T-helper 22 cell (primary cell): ENCODE data around the gene PBX4.

Experiments
- DNase-seq: peaks from one replicate; pipeline ENCODE4 v3.0.0-alpha.2; 2020; ENCODE audit warnings: low read depth

The PBX4 gene

GRCh38 chr19:19588546-19588945 is 29.9 kb downstream of the PBX4 start:
- no peak for DNase-seq

GRCh38 chr19:19587771-19588170 is 30.7 kb downstream of the PBX4 start:
- DNase-seq, result no peak

- DNase-seq, result no peak
Observed at GRCh38 chr19:19584356-19584755, 34.1 kb downstream of the PBX4 start.

DNA sequence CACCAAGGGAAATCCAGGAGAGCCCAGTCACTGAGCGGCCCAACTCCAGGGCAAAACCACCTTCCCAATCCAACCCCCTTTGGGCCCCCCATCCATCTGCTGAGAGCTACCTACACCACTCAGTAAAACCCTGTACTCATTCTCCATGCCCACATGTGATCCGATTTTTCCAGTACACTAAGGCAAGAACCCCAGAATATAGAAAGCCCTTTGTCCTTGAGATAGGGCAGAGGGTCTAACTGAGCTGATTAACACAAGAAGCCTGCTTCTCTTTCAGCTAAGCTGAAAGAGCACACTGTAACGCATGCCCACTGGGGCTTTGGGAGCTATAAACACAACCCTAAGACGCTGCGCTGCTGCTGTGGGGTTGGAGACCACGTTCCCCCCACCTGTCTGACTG is 36.0 kb downstream of the PBX4 start:
- no peak for DNase-seq

GRCh38 chr19:19581391-19581790 is 37.1 kb downstream of the PBX4 start:
- no peak for DNase-seq

- DNase-seq, result no peak
Observed at GRCh38 chr19:19580418-19580817, 38.1 kb downstream of the PBX4 start.

DNA sequence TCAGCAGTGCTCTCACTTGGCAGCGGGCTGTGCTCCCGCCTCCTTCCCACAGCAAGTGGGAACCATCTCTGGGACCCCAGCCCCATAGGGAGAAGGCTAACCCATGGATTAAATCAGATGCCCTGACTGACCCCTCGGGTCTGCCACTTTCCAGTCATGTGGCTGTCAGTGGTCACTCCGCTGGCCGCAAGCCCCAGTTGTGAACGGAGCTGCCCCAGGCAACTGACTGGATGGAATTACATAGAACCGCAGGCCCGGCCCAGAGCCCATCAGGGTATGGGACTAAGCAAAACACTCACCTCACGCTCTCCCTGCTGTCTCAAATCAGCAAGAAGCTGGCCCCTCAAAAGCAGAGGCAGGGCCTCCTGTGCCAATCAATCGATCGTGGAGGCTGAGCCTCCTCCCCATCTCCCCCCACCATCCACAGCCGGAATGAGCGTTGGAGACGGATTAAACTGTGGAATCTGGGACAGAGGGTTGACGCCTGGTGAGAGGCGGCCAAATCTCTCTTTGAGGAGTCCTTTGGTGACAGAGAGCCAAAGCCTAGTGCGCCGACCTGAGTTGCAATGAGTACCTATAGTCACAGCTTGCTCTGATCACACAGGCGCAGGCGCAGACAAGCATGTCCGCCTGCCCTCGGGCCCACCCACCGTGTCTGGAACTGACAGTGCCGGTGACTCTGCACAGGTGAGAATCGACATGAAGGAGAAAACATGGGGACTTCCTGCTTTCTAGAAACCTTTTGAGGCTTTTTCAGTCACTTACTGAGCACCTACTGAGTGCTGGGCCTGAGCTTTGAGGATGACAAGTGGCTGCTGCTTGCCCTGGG is 38.7 kb downstream of the PBX4 start:
- no peak for DNase-seq

DNA sequence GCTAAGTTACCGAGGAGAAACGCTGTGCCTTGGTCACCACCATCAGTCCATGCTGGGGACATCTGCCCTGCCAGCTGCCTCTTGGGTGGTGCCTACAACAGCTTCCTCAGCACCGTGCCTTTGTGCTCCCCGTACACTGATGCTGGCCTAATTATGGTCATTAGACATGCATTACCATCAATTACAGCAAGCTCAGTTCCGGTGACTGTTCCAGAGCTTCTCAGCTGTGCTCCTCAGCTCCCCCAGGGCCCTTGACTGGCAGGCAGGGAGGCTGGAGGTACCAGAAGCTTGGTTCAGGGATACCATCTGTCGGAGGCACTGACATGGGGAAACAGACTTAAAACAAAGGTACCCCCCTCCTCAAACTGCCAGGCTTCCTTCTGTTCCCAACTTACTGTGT is 40.2 kb downstream of the PBX4 start:
- no peak for DNase-seq

- no peak for DNase-seq
Observed at GRCh38 chr19:19575411-19575810, 43.1 kb downstream of the PBX4 start.

- DNase-seq, result no peak
Observed at GRCh38 chr19:19571071-19571786, 47.3 kb downstream of the PBX4 start.

DNA sequence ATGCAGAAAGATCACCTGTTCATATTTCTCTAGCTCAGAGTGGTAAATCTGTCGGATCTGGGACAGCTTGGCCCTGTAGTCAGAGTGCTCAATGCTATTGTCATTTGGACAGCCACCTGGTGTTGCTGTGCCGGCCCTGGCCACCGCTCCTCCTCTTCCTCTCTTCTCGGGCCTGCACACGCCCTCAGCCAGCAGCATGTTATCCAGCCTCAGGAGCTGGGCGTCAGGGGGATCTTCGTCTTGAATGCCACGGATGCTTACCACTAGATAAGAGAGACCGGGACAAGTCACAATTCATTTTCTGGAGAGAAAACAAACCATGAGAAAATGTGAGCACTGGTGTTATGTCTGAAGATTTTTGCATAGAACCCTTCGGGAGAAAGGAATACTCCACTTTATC is 47.9 kb downstream of the PBX4 start:
- no peak for DNase-seq

- no peak for DNase-seq
Observed at GRCh38 chr19:19568802-19569756, 49.4 kb downstream of the PBX4 start.

- no peak for DNase-seq
Observed at GRCh38 chr19:19567391-19567790, 51.1 kb downstream of the PBX4 start.

DNA sequence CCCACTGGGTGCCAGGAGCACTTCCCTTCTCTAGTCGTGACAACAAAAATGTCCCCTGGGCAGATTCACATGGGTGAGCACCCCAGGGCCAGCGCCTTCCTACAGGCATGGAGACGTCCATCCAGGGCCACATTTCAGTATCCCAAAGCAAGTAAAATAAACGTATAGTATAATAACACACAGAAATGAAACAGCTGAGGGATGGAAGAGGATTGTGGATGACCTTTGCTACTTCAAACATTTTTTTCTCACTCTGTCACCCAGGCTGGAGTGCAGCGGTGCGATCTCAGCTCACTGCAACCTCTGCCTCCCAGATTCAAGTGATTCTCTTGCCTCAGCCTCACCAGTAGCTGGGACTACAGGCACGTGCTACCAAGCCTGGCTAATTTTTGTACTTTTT is 52.2 kb downstream of the PBX4 start:
- DNase-seq, result no peak

DNA sequence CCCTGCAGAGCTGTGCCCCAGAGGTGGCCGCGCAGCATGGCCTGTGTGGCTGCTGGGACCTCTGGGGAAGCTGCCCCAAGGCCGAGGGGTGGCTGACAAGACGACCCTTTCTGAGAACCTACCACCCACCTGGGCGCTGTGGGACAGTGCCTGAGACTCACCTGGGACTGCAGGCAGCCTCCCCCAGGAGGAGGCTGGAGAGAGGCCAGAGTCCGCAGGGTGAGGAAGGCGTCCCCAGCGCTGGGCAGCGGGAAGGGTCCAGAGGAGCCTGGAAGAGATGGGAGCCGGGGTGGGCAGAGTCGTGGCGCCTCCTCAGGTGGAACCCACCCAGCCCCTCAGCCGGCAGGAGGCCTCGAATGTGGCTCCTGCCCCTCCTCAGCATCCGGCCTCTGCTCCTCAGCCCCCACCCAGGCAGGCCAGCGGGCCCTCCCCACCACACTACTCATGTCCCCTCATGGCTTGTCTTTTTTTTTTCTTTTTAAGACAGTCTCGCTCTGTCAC is 55.1 kb downstream of the PBX4 start:
- no peak for DNase-seq

DNA sequence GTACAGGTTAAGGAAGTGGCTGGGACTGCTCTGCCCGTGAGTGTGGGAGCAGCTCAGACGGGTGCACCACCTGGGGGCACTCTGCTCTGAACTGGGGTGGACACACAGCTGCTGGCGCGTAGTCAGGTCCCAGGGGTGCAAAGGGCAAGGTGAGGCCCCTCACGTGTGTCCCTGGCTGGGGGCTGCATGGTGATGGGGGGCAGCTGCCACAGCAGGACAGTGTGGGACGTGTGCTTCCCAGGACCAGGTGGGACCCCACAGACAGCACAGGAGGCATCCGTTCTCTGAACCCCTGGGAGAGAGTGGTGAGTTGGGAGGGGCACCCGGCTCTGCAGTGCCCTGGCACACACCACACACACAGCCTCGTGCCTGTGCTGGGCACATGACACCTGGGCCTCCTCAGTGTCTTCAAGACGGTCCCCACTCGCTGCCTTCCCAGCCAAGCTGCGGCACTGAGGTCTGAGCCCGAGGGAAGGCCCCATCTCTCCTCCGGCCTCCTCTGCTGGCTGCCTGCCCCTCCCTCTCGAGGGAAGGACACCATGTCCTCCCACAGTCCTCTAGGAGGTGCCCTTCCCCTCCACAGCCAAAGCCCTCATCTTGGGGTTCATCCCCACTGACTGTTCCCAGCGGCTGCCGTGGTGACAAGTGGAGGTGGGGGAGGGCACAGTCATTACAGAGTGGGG is 55.7 kb downstream of the PBX4 start:
- no peak for DNase-seq

DNA sequence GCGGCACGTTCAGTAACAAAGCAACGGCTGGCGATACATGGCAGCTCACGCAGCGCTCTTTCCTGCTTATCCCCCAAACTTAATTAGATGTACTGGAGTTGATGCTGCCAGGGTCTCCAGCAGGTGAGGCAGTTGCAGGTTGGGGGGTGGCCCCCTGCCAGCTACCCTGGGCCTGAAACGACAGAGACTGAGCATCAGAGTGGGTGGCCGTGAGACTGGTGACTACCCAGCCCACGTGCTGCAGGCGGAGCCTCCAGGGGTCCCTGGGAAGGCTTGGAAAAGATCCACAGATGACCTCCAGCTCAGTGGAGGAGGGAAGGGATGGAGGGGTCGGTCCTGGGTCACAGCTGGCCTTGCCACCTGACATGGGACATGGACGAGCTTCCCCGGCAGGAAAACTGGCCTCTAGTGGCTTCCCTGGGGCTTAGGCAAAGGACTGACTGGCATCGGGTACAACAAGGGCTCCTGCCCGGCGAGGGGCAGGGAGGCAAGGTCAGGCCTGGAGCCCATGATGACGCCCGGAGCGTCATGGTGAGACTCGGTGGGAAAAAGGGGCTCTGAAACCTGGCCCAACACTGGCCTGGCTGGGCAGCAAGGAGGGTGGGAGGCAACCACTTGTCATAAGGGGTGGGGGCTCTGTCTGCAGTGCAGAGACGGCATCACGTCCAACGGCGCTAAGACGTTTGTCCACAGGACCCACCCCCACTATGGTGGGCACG is 56.4 kb downstream of the PBX4 start:
- no peak for DNase-seq

- no peak for DNase-seq
Observed at GRCh38 chr19:19559931-19560330, 58.6 kb downstream of the PBX4 start.

DNA sequence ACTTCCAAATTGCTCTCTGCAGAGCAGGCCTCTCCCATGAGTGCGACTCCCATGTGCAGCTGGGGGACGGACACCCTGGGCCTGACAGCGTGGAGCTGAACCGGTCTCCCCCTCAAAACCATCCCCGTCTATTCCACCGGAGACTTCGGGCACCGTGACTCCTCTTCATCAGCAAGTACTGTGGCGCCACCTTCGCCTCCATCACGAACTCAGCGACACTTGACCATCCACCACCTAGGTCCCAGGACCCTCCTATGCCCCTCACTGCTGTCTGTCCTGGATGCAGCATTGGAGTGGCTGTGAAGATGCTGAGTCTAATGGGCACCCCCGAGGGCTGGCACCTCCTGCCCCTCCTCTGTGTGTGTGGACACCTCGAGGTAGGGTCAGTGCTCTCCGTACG is 59.9 kb downstream of the PBX4 start:
- no peak for DNase-seq

- no peak for DNase-seq
Observed at GRCh38 chr19:19558055-19558454, 60.4 kb downstream of the PBX4 start.
